Muscle of leg (tissue), 11 donors: ENCODE measurements around the gene DIP2B. TPM values are rescaled to one million over a fixed set of nuclear protein-coding genes. Genes with fewer than 3 reads are reported as not detected.
A peak's percentile ranks its signal among the peaks of the same experiment; 100 is the strongest.

ENCODE experiments used
- DNase-seq: peaks from one replicate; pipeline ENCODE4 v3.0.0; 2013
- H3K27ac ChIP-seq: one replicate; pipeline ENCODE4 v1.5.1; 2013; ENCODE audit warnings: mild to moderate bottlenecking, low read length, control low read depth
- H3K27me3 ChIP-seq: one replicate; pipeline ENCODE4 v1.6.1; 2013; ENCODE audit warnings: low read length; ENCODE audit not compliant: control insufficient read depth, insufficient read depth
- H3K36me3 ChIP-seq: one replicate; pipeline ENCODE4 v1.6.1; 2013; ENCODE audit warnings: low read length; ENCODE audit not compliant: control insufficient read depth, insufficient read depth
- H3K4me1 ChIP-seq: one replicate; pipeline ENCODE4 v1.6.1; 2013; ENCODE audit warnings: low read length; ENCODE audit not compliant: control insufficient read depth, insufficient read depth
- H3K4me3 ChIP-seq: one replicate; pipeline ENCODE4 v1.5.1; 2013; ENCODE audit warnings: low read length, control low read depth
- H3K9me3 ChIP-seq: replicated peaks from 2 replicates; pipeline ENCODE4 v1.6.1; 2013; ENCODE audit warnings: low read depth, low read length; ENCODE audit not compliant: control insufficient read depth
- WGBS: methylation state at CpG from one replicate; pipeline ENCODE4 v1.1.5; 2013; ENCODE audit warnings: missing lambda C conversion rate; ENCODE audit not compliant: insufficient coverage; 5-methylcytosine and 5-hydroxymethylcytosine counted together
- polyA plus RNA-seq, 8 donors: library from polyadenylated mRNA; unstranded; fragments of 120-200 nt; gene quantifications; one replicate each; pipeline versions ENCODE4 v1.2.1 to v1.2.3, GENCODE V29; 2013; ENCODE audit warnings: inconsistent platforms in 1 of 8, low replicate concordance in 1 of 8; ENCODE audit not compliant: insufficient read length in 8 of 8, insufficient read depth in 1 of 8
- total RNA-seq: library from RNA; stranded (reverse); fragments of 120-200 nt; gene quantifications from one replicate; pipeline ENCODE4 v1.2.4, GENCODE V29; 2013

The DIP2B gene
- total and polyA plus RNA-seq, 9 donors: 13.2 to 27.2 (median 21.2) TPM

DNA sequence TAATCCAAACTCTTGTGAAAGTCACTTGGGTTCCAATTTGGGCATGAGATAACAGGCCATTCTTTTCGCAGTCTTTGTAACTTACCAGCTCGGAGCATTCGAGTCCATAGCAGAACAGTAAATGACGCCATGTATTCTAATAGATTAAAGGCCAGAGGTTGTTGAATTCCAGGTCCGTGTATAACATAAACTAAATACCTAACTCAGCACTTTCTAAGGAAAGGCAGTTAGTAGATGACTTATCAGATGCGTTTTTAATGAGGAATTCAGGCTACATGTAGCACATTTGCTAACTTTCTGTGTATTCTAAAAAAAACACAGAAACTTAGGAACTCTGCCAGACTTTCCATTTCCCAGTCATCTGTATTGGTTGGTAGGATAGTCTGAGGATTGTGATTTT is 206.3 kb downstream of the DIP2B start:
- H3K27me3 ChIP-seq: no peaks in the 10 kb centered on the region
- no peaks in the 10 kb centered on the region for H3K9me3 ChIP-seq
- no peaks in the 10 kb centered on the region for H3K4me1 ChIP-seq
- peaks cover 55% of the 10 kb centered on the region for H3K36me3 ChIP-seq
- H3K27ac ChIP-seq: no peak overlapping the region
- no peak for DNase-seq
- H3K4me3 ChIP-seq: no peak overlapping the region
- no CpG with 5 or more reads among the region's 6 CpGs for WGBS

DNA sequence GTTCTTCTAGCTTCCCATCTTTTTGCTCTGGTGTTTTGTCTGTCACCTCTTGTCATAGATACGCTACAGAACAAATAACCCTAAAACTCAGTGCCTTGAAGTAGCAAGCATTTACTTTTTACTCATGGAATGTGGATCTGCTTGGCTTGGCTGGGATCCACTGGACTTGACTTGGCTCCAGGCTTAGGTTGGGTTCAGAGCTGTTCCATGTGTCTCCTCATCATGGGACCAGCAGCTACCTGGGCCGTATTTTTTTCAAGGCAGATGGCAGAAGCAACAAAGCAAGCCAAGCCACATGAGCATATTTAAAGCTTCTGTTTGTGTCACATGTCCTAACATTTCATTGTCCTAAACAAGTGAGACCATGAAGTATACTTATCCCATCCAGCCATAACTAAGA is 210.4 kb downstream of the DIP2B start:
- DNase-seq: peak; percentile 26

DNA sequence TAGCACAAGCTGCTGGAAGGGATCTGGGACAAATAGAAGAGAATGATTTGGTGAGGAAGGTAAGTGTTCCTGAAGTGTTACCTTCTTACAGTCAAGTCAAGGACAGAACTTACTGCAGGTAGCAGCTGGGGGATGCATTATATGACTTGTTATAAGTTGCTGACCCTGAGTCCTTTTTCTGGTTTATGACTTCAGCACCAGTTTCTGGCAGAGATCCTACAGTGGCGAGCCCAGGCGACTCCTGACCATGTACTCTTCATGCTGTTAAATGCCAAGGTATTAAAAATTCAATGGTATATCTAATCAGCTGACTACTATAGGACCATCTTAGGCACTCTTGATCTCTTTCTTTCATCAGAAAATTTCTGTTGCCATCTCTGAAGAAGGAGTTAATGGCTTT is 214.0 kb downstream of the DIP2B start:
- Histone ChIP-seq H3K4me1 (no peaks in the 10 kb centered on the region), H3K9me3 (no peaks in the 10 kb centered on the region), H3K36me3 (peaks cover 60% of the 10 kb centered on the region), H3K27me3 (no peaks in the 10 kb centered on the region), H3K4me3 (no peak overlapping the region), H3K27ac (no peak overlapping the region)
- no peak for DNase-seq
- WGBS: no CpG with 5 or more reads among the region's 2 CpGs

More for the DNA sequence above, 210.4 kb downstream of the DIP2B start:
- Histone ChIP-seq H3K27ac (no peak overlapping the region), H3K9me3 (no peaks in the 10 kb centered on the region), H3K27me3 (no peaks in the 10 kb centered on the region), H3K36me3 (peaks cover 49% of the 10 kb centered on the region), H3K4me3 (no peak overlapping the region), H3K4me1 (no peaks in the 10 kb centered on the region)
- WGBS: 67% methylated on average over 1 of the region's 2 CpGs

GRCh38 chr12:50720085-50720484 is 215.3 kb downstream of the DIP2B start:
- WGBS: 80% methylated on average over 2 of the region's 3 CpGs
- H3K27ac ChIP-seq: no peak overlapping the region
- H3K4me1 ChIP-seq: no peaks in the 10 kb centered on the region
- peaks cover 60% of the 10 kb centered on the region for H3K36me3 ChIP-seq
- no peak overlapping the region for H3K4me3 ChIP-seq
- no peaks in the 10 kb centered on the region for H3K27me3 ChIP-seq
- no peak for DNase-seq
- no peaks in the 10 kb centered on the region for H3K9me3 ChIP-seq

GRCh38 chr12:50720501-50720900 is 215.7 kb downstream of the DIP2B start:
- no CpG with 5 or more reads among the region's 5 CpGs for WGBS
- no peaks in the 10 kb centered on the region for H3K27me3 ChIP-seq
- peaks cover 59% of the 10 kb centered on the region for H3K36me3 ChIP-seq
- H3K4me1 ChIP-seq: no peaks in the 10 kb centered on the region
- DNase-seq: no peak
- H3K9me3 ChIP-seq: no peaks in the 10 kb centered on the region
- H3K4me3 ChIP-seq: no peak overlapping the region
- H3K27ac ChIP-seq: no peak overlapping the region

DNA sequence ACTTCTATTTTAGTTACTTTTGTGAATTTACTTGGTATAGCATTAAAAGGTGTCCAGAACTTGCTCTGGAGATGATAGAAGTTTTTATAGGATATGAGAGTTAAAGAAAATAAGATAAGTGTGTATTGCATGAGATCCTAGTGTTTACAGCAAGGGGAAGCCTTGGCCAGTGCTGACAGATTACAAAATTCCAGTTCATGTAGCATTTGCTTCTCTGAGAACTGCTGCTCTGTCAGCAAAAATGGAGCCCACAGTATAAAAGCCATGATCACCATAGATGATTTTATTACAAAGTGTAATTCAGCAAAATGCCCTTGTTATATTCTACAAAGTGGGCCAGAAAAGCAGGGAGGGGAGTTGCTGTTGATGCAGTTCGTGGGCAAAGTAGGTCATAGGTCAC is 219.1 kb downstream of the DIP2B start:
- 88% methylated on average over 1 of the region's 1 CpG for WGBS
- no peaks in the 10 kb centered on the region for H3K27me3 ChIP-seq
- no peak overlapping the region for H3K27ac ChIP-seq
- DNase-seq: no peak
- no peaks in the 10 kb centered on the region for H3K4me1 ChIP-seq
- no peak overlapping the region for H3K4me3 ChIP-seq
- H3K36me3 ChIP-seq: peaks cover 65% of the 10 kb centered on the region
- H3K9me3 ChIP-seq: no peaks in the 10 kb centered on the region

- H3K4me3 ChIP-seq: no peak overlapping the region
- WGBS: 96% methylated on average over 2 of the region's 5 CpGs
- no peaks in the 10 kb centered on the region for H3K27me3 ChIP-seq
- H3K36me3 ChIP-seq: peaks cover 71% of the 10 kb centered on the region
- no peak for DNase-seq
- no peaks in the 10 kb centered on the region for H3K9me3 ChIP-seq
- H3K4me1 ChIP-seq: no peaks in the 10 kb centered on the region
- no peak overlapping the region for H3K27ac ChIP-seq
These were observed 220.5 kb downstream of the DIP2B start for GRCh38 chr12:50725011-50725942.

- no peak for DNase-seq
- Histone ChIP-seq H3K36me3 (peaks cover 72% of the 10 kb centered on the region), H3K9me3 (no peaks in the 10 kb centered on the region), H3K4me1 (no peaks in the 10 kb centered on the region), H3K27ac (no peak overlapping the region), H3K4me3 (no peak overlapping the region), H3K27me3 (no peaks in the 10 kb centered on the region)
- 78% methylated on average over 1 of the region's 2 CpGs for WGBS
These were observed 222.7 kb downstream of the DIP2B start for GRCh38 chr12:50727466-50727865.

GRCh38 chr12:50728417-50728816 is 223.6 kb downstream of the DIP2B start:
- H3K27me3 ChIP-seq: no peaks in the 10 kb centered on the region
- no peak overlapping the region for H3K4me3 ChIP-seq
- WGBS: 48% methylated on average over 3 of the region's 7 CpGs
- no peak for DNase-seq
- peaks cover 70% of the 10 kb centered on the region for H3K36me3 ChIP-seq
- H3K4me1 ChIP-seq: no peaks in the 10 kb centered on the region
- H3K9me3 ChIP-seq: no peaks in the 10 kb centered on the region
- no peak overlapping the region for H3K27ac ChIP-seq

GRCh38 chr12:50728841-50729240 is 224.1 kb downstream of the DIP2B start:
- Histone ChIP-seq H3K4me1 (no peaks in the 10 kb centered on the region), H3K27ac (no peak overlapping the region), H3K9me3 (no peaks in the 10 kb centered on the region), H3K27me3 (no peaks in the 10 kb centered on the region), H3K4me3 (no peak overlapping the region), H3K36me3 (peaks cover 72% of the 10 kb centered on the region)
- DNase-seq: no peak
- 83% methylated on average over 1 of the region's 4 CpGs for WGBS
